GM23248 (cell line): ENCODE data around the gene FAM222B.

ENCODE experiments used
- EZH2 ChIP-seq: fragments of 200-600 bp; sonication (generic); IDR thresholded peaks from 2 replicates; pipeline ENCODE4 v1.6.1; 2018; ENCODE audit warnings: antibody characterized with exemption, mild to moderate bottlenecking; ENCODE audit not compliant: insufficient read depth, poor library complexity, severe bottlenecking
- EZH2phosphoT487 ChIP-seq: fragments of 200-600 bp; sonication (generic); IDR thresholded peaks from 2 replicates; pipeline ENCODE4 v1.6.1; 2018; ENCODE audit warnings: antibody characterized with exemption, moderate library complexity, mild to moderate bottlenecking, low read depth; ENCODE audit not compliant: insufficient read depth

GRCh38 chr17:28843816-28844148 lies 1.2 kb upstream of the FAM222B start:
- TF ChIP-seq EZH2phosphoT487 (no peak), EZH2 (no peak)
